Measurements from ENCODE around the gene IQCB1. TPM values are rescaled to one million over a fixed set of nuclear protein-coding genes. Genes with fewer than 3 reads are reported as not detected.

Gene IQCB1
- total and polyA plus RNA-seq, 4 donors = 2.8 to 14.0 (median 9.4) TPM

GRCh38 chr3:121855555-121855954 lies 20.7 kb upstream of the IQCB1 start:
- 59% methylated on average over 5 of the region's 5 CpGs for WGBS
- Histone ChIP-seq H3K4me1 (ENCODE audit: control insufficient read depth in 4 of 4, insufficient read depth in 4 of 4, low read length in 3 of 4) (no peaks in the 10 kb centered on the region), H3K36me3 (ENCODE audit: control insufficient read depth in 4 of 4, insufficient read depth in 3 of 4, low read depth in 1 of 4, low read length in 3 of 4) (no peaks in the 10 kb centered on the region), H3K4me3 (ENCODE audit: low read depth in 1 of 3, low read length in 3 of 3) (no peak overlapping the region), H3K27ac (ENCODE audit: low read depth in 1 of 2, low read length in 2 of 2) (no peak overlapping the region), H3K9me3 (ENCODE audit: control insufficient read depth in 4 of 4, low read length in 3 of 4) (no peaks in the 10 kb centered on the region), H3K9ac (ENCODE audit: low read depth in 1 of 2, low read length in 2 of 2) (no peak overlapping the region), H3K27me3 (ENCODE audit: control insufficient read depth in 4 of 4, insufficient read depth in 4 of 4, low read length in 3 of 4) (no peaks in the 10 kb centered on the region)
- TF ChIP-seq RAD21 (IDR thresholded peaks at IDR 0.05) = peak in 1 of 2 donors; percentile 62
- no peak for TF ChIP-seq HNF4A (conservative IDR thresholded peaks at IDR 0.05)
- no peak for TF ChIP-seq HNF4G (IDR thresholded peaks at IDR 0.05)
- no peak for DNase-seq (ENCODE audit: low spot score)

GRCh38 chr3:121852256-121852655 lies 17.4 kb upstream of the IQCB1 start:
- no peak overlapping the region for H3K4me3 ChIP-seq (ENCODE audit: low read depth in 1 of 3, low read length in 3 of 3)
- DNase-seq (ENCODE audit: low spot score) = no peak
- no peaks in the 10 kb centered on the region for H3K27me3 ChIP-seq (ENCODE audit: control insufficient read depth in 4 of 4, insufficient read depth in 4 of 4, low read length in 3 of 4)
- WGBS = 96% methylated on average over 2 of the region's 2 CpGs
- H3K9ac ChIP-seq (ENCODE audit: low read depth in 1 of 2, low read length in 2 of 2) = no peak overlapping the region
- H3K27ac ChIP-seq (ENCODE audit: low read depth in 1 of 2, low read length in 2 of 2) = no peak overlapping the region
- no peaks in the 10 kb centered on the region for H3K9me3 ChIP-seq (ENCODE audit: control insufficient read depth in 4 of 4, low read length in 3 of 4)
- H3K36me3 ChIP-seq (ENCODE audit: control insufficient read depth in 4 of 4, insufficient read depth in 3 of 4, low read depth in 1 of 4, low read length in 3 of 4) = no peaks in the 10 kb centered on the region
- H3K4me1 ChIP-seq (ENCODE audit: control insufficient read depth in 4 of 4, insufficient read depth in 4 of 4, low read length in 3 of 4) = no peaks in the 10 kb centered on the region
- TF ChIP-seq RAD21 (IDR thresholded peaks at IDR 0.05) (no peak), FOXA2 (IDR thresholded peaks at IDR 0.05) (no peak)

- no peak for DNase-seq (ENCODE audit: low spot score)
Measured at GRCh38 chr3:121844892-121845291, 10.0 kb upstream of the IQCB1 start.

GRCh38 chr3:121839962-121840361 lies 5.1 kb upstream of the IQCB1 start:
- TF ChIP-seq GABPA (IDR thresholded peaks at IDR 0.05 in 1 of 2, conservative IDR thresholded peaks at IDR 0.05 in 1 of 2) (no peak), ZBTB33 (IDR thresholded peaks at IDR 0.05) (no peak), RXRA (IDR thresholded peaks at IDR 0.05) (no peak), NR2F2 (IDR thresholded peaks at IDR 0.05) (no peak), FOXA1 (IDR thresholded peaks at IDR 0.05) (no peak), CTCF (IDR thresholded peaks at IDR 0.05; ENCODE audit: low read depth, low read length, missing input control) (no peak), MAX (IDR thresholded peaks at IDR 0.05) (no peak)
- Histone ChIP-seq H3K4me3 (ENCODE audit: low read depth in 1 of 3, low read length in 3 of 3) (no peak overlapping the region), H3K4me1 (ENCODE audit: control insufficient read depth in 4 of 4, insufficient read depth in 4 of 4, low read length in 3 of 4) (peaks cover 0 to 9% (median 0%) of the 10 kb centered on the region in 4 donors), H3K9ac (ENCODE audit: low read depth in 1 of 2, low read length in 2 of 2) (no peak overlapping the region), H3K27me3 (ENCODE audit: control insufficient read depth in 4 of 4, insufficient read depth in 4 of 4, low read length in 3 of 4) (no peaks in the 10 kb centered on the region), H3K9me3 (ENCODE audit: control insufficient read depth in 4 of 4, low read length in 3 of 4) (no peaks in the 10 kb centered on the region), H3K36me3 (ENCODE audit: control insufficient read depth in 4 of 4, insufficient read depth in 3 of 4, low read depth in 1 of 4, low read length in 3 of 4) (no peaks in the 10 kb centered on the region), H3K27ac (ENCODE audit: low read depth in 1 of 2, low read length in 2 of 2) (no peak overlapping the region)
- WGBS = 97% methylated on average over 23 of the region's 23 CpGs
- DNase-seq (ENCODE audit: low spot score) = no peak

More at GRCh38 chr3:121844892-121845291, 10.0 kb upstream of the IQCB1 start:
- Histone ChIP-seq H3K27me3 (ENCODE audit: control insufficient read depth in 4 of 4, insufficient read depth in 4 of 4, low read length in 3 of 4) (no peaks in the 10 kb centered on the region), H3K9ac (ENCODE audit: low read depth in 1 of 2, low read length in 2 of 2) (no peak overlapping the region), H3K4me1 (ENCODE audit: control insufficient read depth in 4 of 4, insufficient read depth in 4 of 4, low read length in 3 of 4) (no peaks in the 10 kb centered on the region), H3K36me3 (ENCODE audit: control insufficient read depth in 4 of 4, insufficient read depth in 3 of 4, low read depth in 1 of 4, low read length in 3 of 4) (no peaks in the 10 kb centered on the region), H3K27ac (ENCODE audit: low read depth in 1 of 2, low read length in 2 of 2) (no peak overlapping the region), H3K4me3 (ENCODE audit: low read depth in 1 of 3, low read length in 3 of 3) (no peak overlapping the region), H3K9me3 (ENCODE audit: control insufficient read depth in 4 of 4, low read length in 3 of 4) (no peaks in the 10 kb centered on the region)
- WGBS = 98% methylated on average over 7 of the region's 7 CpGs
- TF ChIP-seq GABPA (IDR thresholded peaks at IDR 0.05 in 1 of 2, conservative IDR thresholded peaks at IDR 0.05 in 1 of 2) = no peak
- no peak for TF ChIP-seq ZBTB33 (IDR thresholded peaks at IDR 0.05)
- no peak for TF ChIP-seq MAX (IDR thresholded peaks at IDR 0.05)
- no peak for TF ChIP-seq NR2F2 (IDR thresholded peaks at IDR 0.05)
- TF ChIP-seq FOXA2 (IDR thresholded peaks at IDR 0.05) = no peak
- TF ChIP-seq HNF4A (conservative IDR thresholded peaks at IDR 0.05) = no peak
- TF ChIP-seq JUND (IDR thresholded peaks at IDR 0.05) = no peak
- no peak for TF ChIP-seq FOXA1 (IDR thresholded peaks at IDR 0.05)
- TF ChIP-seq HNF4G (IDR thresholded peaks at IDR 0.05) = no peak
- no peak for TF ChIP-seq SP1 (IDR thresholded peaks at IDR 0.05)
